K562 (cell line): ENCODE data around the gene C6orf62. TPM values are rescaled to one million over a fixed set of nuclear protein-coding genes. Genes with fewer than 3 reads are reported as not detected.

Source experiments
- ATAC-seq: fragments of 200-7000 bp; cut with Tn5 transposase; 3 replicates; pipeline ENCODE4 v1.9.1; 2020; ENCODE audit warnings: moderate library complexity
- Bru-seq: library from RNA; stranded (reverse); fragments of 400-500 nt; gene quantifications from one replicate; lab custom pipeline; 2021; lab: Mats Ljungman, UMichigan
- BruChase-seq, 2 experiments: library from RNA; stranded (reverse); fragments of 400-500 nt; gene quantifications; one replicate each; lab custom pipeline; 2021; lab: Mats Ljungman, UMichigan
- BruUV-seq: library from RNA; stranded (reverse); fragments of 400-500 nt; replicated peaks from 2 replicates; lab custom pipeline; 2021; lab: Mats Ljungman, UMichigan
- CTCF ChIA-PET: fragments of 300-600 bp; formaldehyde crosslinking; extraction: SDS; loops from one replicate; lab custom pipeline; 2021; ENCODE audit warnings: low intra/inter-chr PET ratio; lab: Yijun Ruan, JAX
- POLR2A ChIA-PET: fragments of 300-600, 350-650 bp; sonication (Branson Sonifier 250); formaldehyde crosslinking; extraction: SDS; loops from one replicate; lab custom pipeline; 2021; ENCODE audit warnings: antibody characterized with exemption, inconsistent platforms; lab: Yijun Ruan, JAX
- DNase-seq, 4 experiments: peaks; one replicate each; pipeline versions ENCODE4 v3.0.0 to v3.0.0-alpha.2; 2011 to 2018; ENCODE audit warnings: low spot score in 3 of 4, mixed read lengths in 3 of 4; ENCODE audit errors: extremely low read depth in 1 of 4
- FAIRE-seq: peaks from 2 replicates; lab custom pipeline; 2011; peaks lifted over from hg19 to GRCh38; lab: Jason Lieb, UNC
- H2AFZ ChIP-seq: 2 replicates; pipeline ENCODE4 v1.6.0; 2011; ENCODE audit warnings: low read depth, low read length, control low read depth, inconsistent platforms
- H3K27ac ChIP-seq: fragments of 200-600 bp; 3 replicates; pipeline ENCODE4 v1.8.0; 2011; ENCODE audit warnings: low read depth, mild to moderate bottlenecking, control low read depth, inconsistent platforms, low read length, moderate library complexity, mixed read lengths; ENCODE audit errors: extremely low read depth
- H3K27me3 ChIP-seq, 2 experiments: fragments of 300-600 bp in 1 of 2; 2 replicates in 1 of 2; 3 replicates in 1 of 2; pipeline versions ENCODE4 v1.6.0 to v1.8.0; 2011; ENCODE audit warnings: inconsistent platforms in 2 of 2, low read length in 2 of 2, mild to moderate bottlenecking in 1 of 2, mixed read lengths in 1 of 2, moderate library complexity in 1 of 2; ENCODE audit not compliant: control insufficient read depth in 2 of 2, insufficient read depth in 2 of 2
- H3K36me3 ChIP-seq: fragments of 300-600 bp; 3 replicates; pipeline ENCODE4 v1.8.0; 2011; ENCODE audit warnings: mild to moderate bottlenecking, low read length, inconsistent platforms; ENCODE audit not compliant: control insufficient read depth, insufficient read depth
- H3K4me1 ChIP-seq, 2 experiments: fragments of 200-600 bp in 1 of 2; replicated peaks in 1 of 2; 2 replicates in 1 of 2; 3 replicates in 1 of 2; pipeline versions ENCODE4 v1.5.1 to v1.8.0; 2011; ENCODE audit warnings: inconsistent platforms in 2 of 2, low read length in 2 of 2, mild to moderate bottlenecking in 1 of 2, mixed read lengths in 1 of 2, moderate library complexity in 1 of 2; ENCODE audit not compliant: control insufficient read depth in 2 of 2, insufficient read depth in 2 of 2
- H3K4me2 ChIP-seq: 2 replicates; pipeline ENCODE4 v1.6.1; 2011; ENCODE audit warnings: low read length, control low read depth, inconsistent platforms, mixed read lengths; ENCODE audit not compliant: insufficient read depth
- H3K4me3 ChIP-seq: fragments of 200-600 bp; sonication (generic), shearing (Covaris generic); 2 replicates; pipeline ENCODE4 v1.5.1; 2016; ENCODE audit warnings: control low read depth, inconsistent platforms
- H3K79me2 ChIP-seq: fragments of 200-600 bp; 3 replicates; pipeline ENCODE4 v1.8.0; 2011; ENCODE audit warnings: low read length, inconsistent platforms; ENCODE audit not compliant: control insufficient read depth, insufficient read depth
- H3K9ac ChIP-seq, 2 experiments: 2 replicates each; pipeline versions ENCODE4 v1.6.0 to v1.6.1; 2011; ENCODE audit warnings: low read depth in 2 of 2, low read length in 2 of 2, control low read depth in 1 of 2, inconsistent platforms in 1 of 2, mild to moderate bottlenecking in 1 of 2, mixed read lengths in 1 of 2; ENCODE audit not compliant: insufficient read depth in 1 of 2
- H3K9me1 ChIP-seq: one replicate; pipeline ENCODE4 v1.6.0; 2011; ENCODE audit warnings: inconsistent platforms, mild to moderate bottlenecking, low read length, moderate library complexity; ENCODE audit not compliant: control insufficient read depth, insufficient read depth
- H3K9me3 ChIP-seq: replicated peaks from 2 replicates; pipeline ENCODE4 v1.5.1; 2011; ENCODE audit warnings: low read depth, low read length, inconsistent platforms; ENCODE audit not compliant: control insufficient read depth, insufficient read depth
- H4K20me1 ChIP-seq: replicated peaks from 2 replicates; pipeline ENCODE4 v1.6.1; 2011; ENCODE audit warnings: low read length, inconsistent platforms, mixed read lengths; ENCODE audit not compliant: control insufficient read depth, insufficient read depth
- ARID1B ChIP-seq: fragments of 450-650 bp; IDR thresholded peaks from 2 replicates; pipeline ENCODE4 v1.6.1; 2016; ENCODE audit warnings: antibody characterized with exemption, mild to moderate bottlenecking, inconsistent platforms
- DACH1 ChIP-seq: fragments of 450-650 bp; IDR thresholded peaks from 2 replicates; pipeline ENCODE4 v1.6.1; 2018; ENCODE audit not compliant: partially characterized antibody
- DPF2 ChIP-seq: fragments of 450-650 bp; IDR thresholded peaks from 2 replicates; pipeline ENCODE4 v1.6.1; 2016
- EP400 ChIP-seq: fragments of 450-650 bp; IDR thresholded peaks from 2 replicates; pipeline ENCODE4 v1.6.1; 2017; ENCODE audit warnings: antibody characterized with exemption, mild to moderate bottlenecking, moderate library complexity
- FOXJ2 ChIP-seq: fragments of 200-800 bp; sonication (Bioruptor generic); IDR thresholded peaks from 2 replicates; pipeline ENCODE4 v1.6.1; 2016; ENCODE audit warnings: missing genetic modification characterization, missing compliant biosample characterization
- HNRNPUL1 ChIP-seq: fragments of 200-400 bp; formaldehyde crosslinking; IDR thresholded peaks from 2 replicates; pipeline ENCODE4 v1.6.1; 2017; ENCODE audit warnings: low read length
- MAFF ChIP-seq: IDR thresholded peaks from 2 replicates; pipeline ENCODE4 v1.6.1; 2012; ENCODE audit warnings: low read length, improper control_type of control experiment
- POU5F1 ChIP-seq: fragments of 150-350 bp; IDR thresholded peaks from 2 replicates; pipeline ENCODE4 v1.6.1; 2014; ENCODE audit warnings: borderline replicate concordance, low read length, low read depth, mild to moderate bottlenecking; ENCODE audit not compliant: partially characterized antibody
- SAP30 ChIP-seq: fragments of 200-600 bp; sonication (generic); IDR thresholded peaks from 2 replicates; pipeline ENCODE4 v1.6.1; 2012; ENCODE audit warnings: borderline replicate concordance, low read depth, mild to moderate bottlenecking, moderate library complexity, low read length, control low read depth, inconsistent platforms; ENCODE audit not compliant: insufficient read depth, poor library complexity, severe bottlenecking
- THAP12 ChIP-seq: fragments of 250-450 bp; sonication (Bioruptor Pico); IDR thresholded peaks from 2 replicates; pipeline ENCODE4 v1.9.0; 2021; ENCODE audit warnings: mild to moderate bottlenecking, inconsistent platforms
- ZNF512 ChIP-seq: IDR thresholded peaks from 2 replicates; pipeline ENCODE4 v1.6.1; 2016; ENCODE audit warnings: missing genetic modification characterization, missing compliant biosample characterization
- WGBS: fragments of 100-300 bp; shearing (Covaris generic); methylation state at CpG from one replicate; pipeline ENCODE4 v1.1.6; 2016; ENCODE audit warnings: low coverage, mixed read lengths; ENCODE audit not compliant: insufficient coverage; ENCODE audit errors: missing lambda C conversion rate; 5-methylcytosine and 5-hydroxymethylcytosine counted together
- in situ Hi-C: fragments of 300-500 bp; cut with MboI; formaldehyde crosslinking; loops from 4 replicates; pipeline ENCODE4 v1.15.0; 2018; ENCODE audit warnings: inconsistent platforms, mixed read lengths
- intact Hi-C: fragments of 100-400 bp; cut with micrococcal nuclease; formaldehyde crosslinking; loops from 2 replicates; pipeline ENCODE4 v1.14.2; 2022
- long read RNA-seq, 3 experiments: library from polyadenylated mRNA in 2 of 3; library from RNA in 1 of 3; unstranded in 2 of 3; stranded (forward) in 1 of 3; transcript quantifications; one replicate each; pipeline ENCODE4 v2.0.0, GENCODE V29; 2019 to 2022
- polyA minus RNA-seq, 3 experiments: library from RNA; depleted of rRNA, polyadenylated mRNA; stranded (reverse); fragments of >200 nt; gene quantifications; 2 replicates each; pipeline ENCODE4 v1.2.3, GENCODE V29; 2011
- polyA plus RNA-seq, 8 experiments: library from polyadenylated mRNA; depleted of rRNA in 4 of 8; stranded (reverse) in 5 of 8; unstranded in 3 of 8; fragments of >200 nt; fragmentation: Nextera tagmentation in 2 of 8; fragmentation: Illumina TruSeq in 1 of 8; extraction: Ambion mirVana in 2 of 8; extraction: Trizol in 1 of 8; gene quantifications; 2 replicates each; pipeline versions ENCODE4 v1.2.1 to v1.2.3, GENCODE V29; 2011 to 2014; ENCODE audit warnings: inconsistent platforms in 1 of 8, missing spikeins in 1 of 8
- total RNA-seq, 7 experiments: library from RNA; depleted of rRNA in 6 of 7; stranded (reverse); fragments of >200 nt in 6 of 7; fragmentation: Illumina TruSeq in 2 of 7; extraction: Trizol in 2 of 7; gene quantifications; 2 replicates each; pipeline versions ENCODE4 v1.2.1 to v1.2.3, GENCODE V29; 2011 to 2021; ENCODE audit warnings: low replicate concordance in 1 of 7

C6orf62 gene
- total RNA-seq (2011; cell fraction: chromatin; rRNA removed; ENCODE audit: low replicate concordance): 43.5 and 83.8 TPM in 2 replicates
- 36.7 and 38.0 TPM in 2 replicates for total RNA-seq (2011; cell fraction: nucleolus; rRNA removed)
- 66.0 and 93.1 TPM in 2 replicates for total RNA-seq (2011; cell fraction: nucleoplasm; rRNA removed)
- total RNA-seq (2014; rRNA removed): 48.5 and 52.9 TPM in 2 replicates
- total RNA-seq (2014; rRNA removed; fragmentation: Illumina TruSeq; extraction: Trizol): 110 and 124 TPM in 2 replicates
- 111 and 113 TPM in 2 replicates for total RNA-seq (2015; rRNA removed; fragmentation: Illumina TruSeq; extraction: Trizol)
- 113 and 117 TPM in 2 replicates for total RNA-seq (2021)
- 76.7 and 105 TPM in 2 replicates for polyA plus RNA-seq (2011; rRNA removed)
- 37.7 and 38.4 TPM in 2 replicates for polyA plus RNA-seq (2011; cell fraction: cytosol; rRNA removed)
- polyA plus RNA-seq (2011; cell fraction: nucleus; rRNA removed): 55.2 and 65.3 TPM in 2 replicates
- polyA plus RNA-seq (2012): 55.2 and 66.1 TPM in 2 replicates
- 86.2 and 111 TPM in 2 replicates for polyA plus RNA-seq (2014; fragmentation: Illumina TruSeq; extraction: Trizol)
- 100 to 1,000 TPM; 355 to 579 TPM for polyA plus RNA-seq (2014; fragmentation: Nextera tagmentation; extraction: Ambion mirVana)
- polyA plus RNA-seq (2014; rRNA removed): 56.8 and 65.6 TPM in 2 replicates
- 117 and 150 TPM in 2 replicates for polyA minus RNA-seq (2011; rRNA and poly(A)+ RNA removed)
- polyA minus RNA-seq (2011; cell fraction: cytosol; rRNA and poly(A)+ RNA removed): 41.9 and 92.5 TPM in 2 replicates
- 37.2 and 54.4 TPM in 2 replicates for polyA minus RNA-seq (2011; cell fraction: nucleus; rRNA and poly(A)+ RNA removed)
- Bru-seq, nascent RNA: percentile 98 among the genes with signal in this experiment
- percentile 99 among the genes with signal in this experiment for BruChase-seq, experiment 1, labeled RNA remaining after a 2-hour chase
- BruChase-seq, experiment 2, labeled RNA remaining after a 6-hour chase: percentile 98 among the genes with signal in this experiment
- long read RNA-seq, experiment 1, full-length matches to known transcripts: 103 of 146 reads
- long read RNA-seq, experiment 1, partial matches to known transcripts: 22 of 146 reads
- long read RNA-seq, experiment 1, other reads (novel, unspliced or antisense): 21 of 146 reads
- long read RNA-seq, experiment 2, full-length matches to known transcripts: 27 of 97 reads
- long read RNA-seq, experiment 2, partial matches to known transcripts: 7 of 97 reads
- long read RNA-seq, experiment 2, other reads (novel, unspliced or antisense): 63 of 97 reads
- long read RNA-seq, experiment 3, full-length matches to known transcripts: 162 of 199 reads
- long read RNA-seq, experiment 3, partial matches to known transcripts: 7 of 199 reads
- long read RNA-seq, experiment 3, other reads (novel, unspliced or antisense): 30 of 199 reads

DNA sequence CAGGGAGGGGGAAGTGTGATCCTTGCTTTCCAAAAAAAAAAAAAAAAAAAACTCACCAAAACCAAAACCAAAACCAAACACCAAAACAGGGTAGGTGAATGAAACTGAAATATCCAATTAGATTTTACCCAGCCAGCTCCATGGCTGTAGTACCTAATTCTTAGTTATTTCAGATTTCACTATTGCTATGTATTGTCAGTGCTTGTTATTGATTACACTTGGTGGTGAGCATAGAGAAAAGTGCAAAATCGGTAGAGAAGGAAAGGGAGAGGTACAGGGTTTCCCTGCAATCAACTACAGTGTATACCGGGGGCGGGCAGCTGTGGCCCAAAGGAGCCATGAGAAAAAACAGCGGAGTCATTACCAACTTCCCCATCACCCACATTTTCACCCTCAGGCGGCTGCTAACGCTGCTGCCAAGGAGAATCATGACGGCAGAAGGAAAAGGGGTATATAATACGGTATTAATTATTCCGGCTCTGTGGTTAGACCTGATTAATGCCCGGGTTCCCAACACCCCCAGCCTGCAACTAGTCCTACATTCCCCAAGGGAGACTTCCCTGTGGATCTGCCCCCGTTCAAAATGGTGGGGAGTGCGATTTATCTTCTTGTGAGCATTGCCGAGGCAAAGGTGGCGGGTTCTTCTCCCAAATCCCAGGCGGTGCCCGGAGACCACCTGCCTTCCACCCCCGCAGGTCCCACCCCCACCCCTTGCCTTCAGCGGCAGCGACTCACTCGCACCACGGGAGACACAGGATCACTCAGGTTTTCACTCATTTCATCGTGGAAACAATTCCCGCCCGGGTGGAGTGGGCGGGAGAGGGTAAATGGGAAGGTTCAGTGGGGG is at the start of gene C6orf62:
Gene C6orf62, minus strand, starts transcription at position 30 of the 847 bp plus-strand sequence. CDS start 486 bp downstream, outside the sequence.
- in situ Hi-C loops: no loop called here
- peaks cover 6 to 17% of the 10 kb centered on the region in 2 experiments; a peak in 3 of 5 replicates for H3K4me1 ChIP-seq
- TF ChIP-seq THAP12 (no peak), MAFF (peak; percentile 61; the same call in 1 of the 2 replicates), ARID1B (0 out of 2 replicates have a peak, but pooled peaks have one; percentile 10), SAP30 (peak; percentile 54), DACH1 (peak; percentile 8), HNRNPUL1 (no peak), POU5F1 (no peak), DPF2 (peak; percentile 64; the same call in 1 of the 2 replicates), ZNF512 (no peak; the same call in 1 of the 2 replicates), EP400 (no peak; the same call in 1 of the 2 replicates), FOXJ2 (tag) (no peak)

More for the DNA sequence above, at the start of gene C6orf62:
- H3K4me3 ChIP-seq: peak within 1 kb of the TSS; percentile 94
- peak within 1 kb of the TSS; percentile 93 for H3K4me2 ChIP-seq
- peak within 1 kb of the TSS; percentile 97 for H3K27ac ChIP-seq
- no peak within 1 kb of the TSS for H2AFZ ChIP-seq
- WGBS: under 1% methylated on average over 24 of the region's 25 CpGs
- H3K36me3 ChIP-seq: peaks cover 49% of the 10 kb centered on the region
- BruUV-seq: no TSS peak
- H3K9ac ChIP-seq: peak within 1 kb of the TSS; percentile 97 to 99
- DNase-seq (peak in 3 of 4 experiments; percentile 20 to 65 (median 58)), FAIRE-seq (peak; percentile 32), ATAC-seq (peak; percentile 56)
- ChIA-PET POLR2A (interaction anchor here (0.6 to 3.4 kb wide), 18 partner anchors 8 to 286 kb away, joined by 3 to 45 read pairs (median 5); partner anchors contain the start of genes ACOT13, GMNN and TDP2), CTCF (interaction anchor here (0.6 kb wide), 1 partner anchor 330 kb away, joined by 6 read pairs; no protein-coding TSS in a partner anchor)
- H3K9me1 ChIP-seq: peaks cover 4% of the 10 kb centered on the region
- peaks cover 63% of the 10 kb centered on the region for H3K79me2 ChIP-seq
- H3K27me3 ChIP-seq: no peaks in the 10 kb centered on the region
- intact Hi-C loops: loop anchor here (2.0 kb wide), 1 partner anchor 53 kb away; the partner anchor contains the start of genes ACOT13 and TDP2
- peaks cover 28% of the 10 kb centered on the region for H4K20me1 ChIP-seq
- H3K9me3 ChIP-seq: no peaks in the 10 kb centered on the region; the same call in 1 of the 2 replicates
